ENCODE results near the gene APOA5. TPM values are rescaled to one million over a fixed set of nuclear protein-coding genes. Genes with fewer than 3 reads are reported as not detected.
"Not testable (repeated sequence)": the region's sequence is repeated elsewhere in the genome, so short reads cannot be mapped to it uniquely, and the experiment has no call there.

The APOA5 gene
- total RNA-seq, 4 donors from 2014 or later = not detected

DNA sequence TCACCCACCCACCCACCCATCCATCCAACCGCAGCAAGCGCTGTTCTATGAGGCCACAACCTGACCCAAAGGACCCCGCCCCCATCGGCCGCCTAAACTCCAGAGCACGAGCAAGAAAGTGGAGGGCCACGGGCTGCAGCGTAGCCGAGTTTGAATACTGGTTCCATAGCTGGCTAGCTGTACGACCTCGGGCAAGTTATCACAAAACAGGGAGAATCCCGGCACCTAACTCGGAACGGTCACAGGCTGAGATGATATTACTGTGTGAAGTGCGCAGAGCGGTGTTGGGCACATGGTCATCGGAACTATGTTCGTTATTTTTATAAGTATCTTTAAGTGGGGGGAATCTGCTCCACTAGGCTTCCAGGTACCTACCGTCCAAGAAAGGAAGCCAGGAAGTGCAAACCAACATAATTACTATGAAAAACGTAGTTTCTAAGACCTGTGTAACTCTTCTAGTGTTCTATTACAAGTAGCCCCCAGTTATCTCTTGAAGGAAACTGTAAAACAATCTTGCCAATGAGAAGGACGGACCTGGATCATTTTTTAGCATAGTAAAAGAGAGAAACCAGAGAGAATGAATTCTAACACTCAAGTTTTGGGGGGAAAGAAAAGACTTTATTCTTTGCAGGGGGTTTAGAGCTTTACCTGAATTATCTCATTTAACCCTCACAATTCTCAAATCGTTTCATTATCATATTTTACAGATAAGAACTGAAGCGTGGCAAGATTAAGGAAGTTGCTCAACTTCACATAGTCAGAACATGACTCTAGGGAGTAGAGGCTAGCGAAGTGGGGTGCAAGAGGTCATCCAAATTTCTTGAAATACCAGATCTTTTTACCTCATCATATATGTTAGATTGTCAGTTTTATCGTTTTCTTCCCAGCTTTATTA, 18.2 kb downstream of the APOA5 start:
- H3K9me3 ChIP-seq = no peaks in the 10 kb centered on the region
- peak overlapping the region; percentile 68 to 98 (median 88) for H3K27ac ChIP-seq
- peaks cover 0 to 42% of the 10 kb centered on the region in 2 donors for H3K36me3 ChIP-seq
- TF ChIP-seq POLR2AphosphoS5 (IDR thresholded peaks at IDR 0.05) = no peak
- TF ChIP-seq, protein P1, sequence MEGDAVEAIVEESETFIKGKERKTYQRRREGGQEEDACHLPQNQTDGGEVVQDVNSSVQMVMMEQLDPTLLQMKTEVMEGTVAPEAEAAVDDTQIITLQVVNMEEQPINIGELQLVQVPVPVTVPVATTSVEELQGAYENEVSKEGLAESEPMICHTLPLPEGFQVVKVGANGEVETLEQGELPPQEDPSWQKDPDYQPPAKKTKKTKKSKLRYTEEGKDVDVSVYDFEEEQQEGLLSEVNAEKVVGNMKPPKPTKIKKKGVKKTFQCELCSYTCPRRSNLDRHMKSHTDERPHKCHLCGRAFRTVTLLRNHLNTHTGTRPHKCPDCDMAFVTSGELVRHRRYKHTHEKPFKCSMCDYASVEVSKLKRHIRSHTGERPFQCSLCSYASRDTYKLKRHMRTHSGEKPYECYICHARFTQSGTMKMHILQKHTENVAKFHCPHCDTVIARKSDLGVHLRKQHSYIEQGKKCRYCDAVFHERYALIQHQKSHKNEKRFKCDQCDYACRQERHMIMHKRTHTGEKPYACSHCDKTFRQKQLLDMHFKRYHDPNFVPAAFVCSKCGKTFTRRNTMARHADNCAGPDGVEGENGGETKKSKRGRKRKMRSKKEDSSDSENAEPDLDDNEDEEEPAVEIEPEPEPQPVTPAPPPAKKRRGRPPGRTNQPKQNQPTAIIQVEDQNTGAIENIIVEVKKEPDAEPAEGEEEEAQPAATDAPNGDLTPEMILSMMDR (IDR thresholded peaks at IDR 0.05) = no peak
- TF ChIP-seq POLR2A (IDR thresholded peaks at IDR 0.05) = no peak
- no peaks in the 10 kb centered on the region for H3K27me3 ChIP-seq
- peak overlapping the region; percentile 73 to 94 for H3K4me3 ChIP-seq
- peaks cover 0 to 31% (median 13%) of the 10 kb centered on the region in 3 donors for H3K4me1 ChIP-seq
- WGBS, 2 donors (ENCODE audit: low coverage in 1 of 2) = 10 to 12% methylated on average over 12 to 13 of the region's 25 CpGs
- peak; percentile 65 for ATAC-seq

DNA sequence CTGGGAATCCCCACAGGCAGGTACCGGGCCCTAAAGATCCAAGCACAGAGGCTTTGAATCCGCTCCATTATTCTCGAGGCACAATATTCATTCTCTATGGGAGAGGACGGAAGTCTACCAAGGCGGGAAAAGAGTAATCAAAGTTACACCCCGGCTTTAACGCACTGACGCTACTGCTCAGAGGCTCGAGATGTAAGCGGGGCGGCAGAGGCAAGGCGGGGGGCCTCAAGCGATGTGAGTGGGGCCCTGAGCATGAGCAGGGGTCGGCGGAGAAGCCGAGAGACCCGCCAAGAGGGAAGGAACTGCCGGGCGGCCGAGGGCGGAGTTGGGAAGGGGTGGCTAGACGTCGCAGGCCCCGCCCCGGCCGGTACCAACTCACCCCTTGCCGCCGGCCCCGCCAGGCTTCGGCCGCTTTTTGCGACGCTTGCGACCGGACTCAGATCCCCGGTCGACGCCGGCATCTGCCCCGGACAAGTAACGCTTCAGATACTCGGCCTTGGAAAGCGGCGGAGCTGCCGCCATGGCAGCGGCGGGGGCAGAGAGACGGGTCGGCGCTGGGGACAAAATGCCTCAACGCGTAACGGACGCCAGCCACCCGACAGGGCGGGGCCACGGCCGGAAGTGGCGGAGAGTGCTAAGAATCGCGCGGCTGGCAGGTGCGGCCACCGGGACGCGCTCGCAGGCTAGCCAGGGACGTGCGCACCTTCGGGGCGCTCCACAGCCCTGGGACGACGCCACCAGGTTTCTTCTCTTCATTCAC, 19.1 kb downstream of the APOA5 start, which contains the start of gene BUD13:
TSS of gene BUD13 (minus strand) at position 545 of the 760 bp plus-strand sequence. CDS start at position 522, 23 bp downstream.
- peaks cover 0 to 31% (median 13%) of the 10 kb centered on the region in 3 donors for H3K4me1 ChIP-seq
- peak within 1 kb of the TSS; percentile 68 to 98 (median 88) for H3K27ac ChIP-seq
- peak within 1 kb of the TSS; percentile 73 to 94 for H3K4me3 ChIP-seq
- TF ChIP-seq EP300 (IDR thresholded peaks at IDR 0.05) = no peak
- TF ChIP-seq POLR2AphosphoS5 (IDR thresholded peaks at IDR 0.05) = peak; percentile 93
- peak; percentile 67 to 68 for TF ChIP-seq POLR2A (IDR thresholded peaks at IDR 0.05)
- TF ChIP-seq, protein P1 (IDR thresholded peaks at IDR 0.05) = peak in 1 of 4 experiments; percentile 36
- 0 to 4% methylated on average over 3 to 21 of the region's 73 CpGs for WGBS, 2 donors (ENCODE audit: low coverage in 1 of 2)
- no peaks in the 10 kb centered on the region for H3K27me3 ChIP-seq
- no peaks in the 10 kb centered on the region for H3K9me3 ChIP-seq
- ATAC-seq = peak; percentile 94
- peaks cover 0 to 40% of the 10 kb centered on the region in 2 donors for H3K36me3 ChIP-seq

DNA sequence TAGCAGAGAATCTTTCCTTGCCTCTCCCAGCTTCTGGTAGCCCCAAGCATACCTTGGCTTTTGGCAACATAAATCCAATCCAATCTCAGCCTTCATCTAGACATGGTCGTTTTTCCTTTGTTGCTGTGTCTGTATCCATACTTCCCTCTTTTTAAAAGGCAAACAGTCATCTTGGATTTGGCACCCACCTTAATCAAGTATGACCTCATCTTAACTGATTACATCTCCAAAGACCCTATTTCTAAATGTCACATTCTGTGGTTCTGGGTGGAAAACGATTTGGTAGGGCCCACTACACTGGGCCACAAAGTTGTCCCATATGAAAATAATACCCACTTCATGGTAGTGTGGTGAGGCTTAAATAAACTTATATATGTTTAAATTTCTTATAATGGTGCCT, 19.7 kb downstream of the APOA5 start:
- ATAC-seq = no peak
- H3K9me3 ChIP-seq = no peaks in the 10 kb centered on the region
- H3K27ac ChIP-seq = peak overlapping the region in 2 of 4 donors; percentile 88 to 98
- TF ChIP-seq POLR2A (IDR thresholded peaks at IDR 0.05) (no peak), POLR2AphosphoS5 (IDR thresholded peaks at IDR 0.05) (no peak), EP300 (IDR thresholded peaks at IDR 0.05) (no peak)
- TF ChIP-seq, protein P1 (IDR thresholded peaks at IDR 0.05) = no peak
- H3K4me1 ChIP-seq = peaks cover 0 to 31% (median 13%) of the 10 kb centered on the region in 3 donors
- WGBS, 2 donors (ENCODE audit: low coverage in 1 of 2) = 0% methylated on average over 2 of the region's 2 CpGs
- H3K27me3 ChIP-seq = no peaks in the 10 kb centered on the region
- H3K36me3 ChIP-seq = peaks cover 0 to 40% of the 10 kb centered on the region in 2 donors
- H3K4me3 ChIP-seq = peak overlapping the region; percentile 73 to 94

DNA sequence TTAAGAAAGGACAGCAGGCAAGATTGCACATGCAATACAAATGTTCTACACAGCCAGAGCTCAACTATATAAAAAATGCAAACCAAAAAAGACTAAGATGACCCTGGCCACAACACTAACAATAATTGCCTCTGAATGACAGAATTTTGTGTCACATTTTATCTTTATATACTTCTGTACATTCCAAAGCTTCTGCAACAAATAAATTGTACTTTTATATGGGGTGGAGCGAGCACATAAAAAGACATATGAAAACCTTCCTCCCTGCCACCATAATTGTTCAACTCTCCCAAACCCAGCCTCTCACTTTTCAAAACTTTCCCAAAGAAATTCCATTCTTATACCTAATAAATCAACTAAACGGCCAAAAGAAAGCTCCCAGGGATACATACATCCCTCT, 29.5 kb downstream of the APOA5 start:
- Histone ChIP-seq H3K4me3 (no peak overlapping the region), H3K27me3 (no peaks in the 10 kb centered on the region), H3K4me1 (no peaks in the 10 kb centered on the region), H3K27ac (no peak overlapping the region), H3K9me3 (no peaks in the 10 kb centered on the region), H3K36me3 (peaks cover 12 to 90% of the 10 kb centered on the region in 2 donors)
- no peak for ATAC-seq
- no peak for TF ChIP-seq EP300 (IDR thresholded peaks at IDR 0.05)
- no peak for TF ChIP-seq POLR2A (IDR thresholded peaks at IDR 0.05)
- no peak for TF ChIP-seq POLR2AphosphoS5 (IDR thresholded peaks at IDR 0.05)
- TF ChIP-seq, protein P1 (IDR thresholded peaks at IDR 0.05) = no peak
- WGBS, 2 donors (ENCODE audit: low coverage in 1 of 2) = 83 to 85% methylated on average over 1 to 2 of the region's 2 CpGs

DNA sequence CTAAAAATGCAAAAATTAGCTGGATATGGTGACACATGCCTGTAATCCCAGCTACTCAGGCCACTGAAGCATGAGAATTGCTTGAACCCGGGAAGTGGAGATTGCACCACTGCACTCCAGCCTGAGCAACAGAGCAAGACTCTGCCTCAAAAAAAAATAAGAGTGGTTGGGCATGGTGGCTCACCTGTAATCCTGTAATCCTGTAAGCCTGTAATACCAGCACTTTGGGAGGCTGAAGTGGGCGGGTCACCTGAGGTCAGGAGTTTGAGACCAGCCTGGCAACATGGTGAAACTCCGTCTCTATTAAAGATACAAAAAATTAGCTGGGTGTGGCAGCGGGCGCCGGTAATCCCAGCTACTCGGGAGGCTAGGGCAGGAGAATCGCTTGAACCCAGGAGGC, 35.6 kb downstream of the APOA5 start:
- not testable (repeated sequence) for ATAC-seq, H3K4me1 ChIP-seq, H3K27me3 ChIP-seq, H3K27ac ChIP-seq, H3K4me3 ChIP-seq, H3K9me3 ChIP-seq
- peaks cover 2 to 100% of the 10 kb centered on the region in 2 donors for H3K36me3 ChIP-seq
- 90% methylated on average over 8 of the region's 8 CpGs; no CpG with 5 or more reads in 1 of the 2 donors for WGBS, 2 donors (ENCODE audit: low coverage in 1 of 2)
